Mesenchymal stem cell (in vitro differentiated cells and primary cell): ENCODE data around the gene PAPLN.

Source experiments
- DNase-seq: peaks from one replicate; pipeline ENCODE4 v3.0.0-alpha.2; 2013
- H2AFZ ChIP-seq: one replicate; pipeline ENCODE4 v1.6.1; 2013; ENCODE audit warnings: low read depth, mild to moderate bottlenecking, control low read depth, inconsistent platforms, low read length, moderate library complexity
- H2AK5ac ChIP-seq: 2 replicates; pipeline ENCODE4 v1.6.1; 2013; ENCODE audit warnings: low read length, moderate library complexity, mild to moderate bottlenecking, inconsistent platforms; ENCODE audit not compliant: severe bottlenecking
- H2BK120ac ChIP-seq: one replicate; pipeline ENCODE4 v1.6.1; 2013; ENCODE audit warnings: low read depth, mild to moderate bottlenecking, inconsistent platforms, low read length, moderate library complexity
- H2BK12ac ChIP-seq, 2 experiments: one replicate each; pipeline ENCODE4 v1.6.1; 2013; ENCODE audit warnings: inconsistent platforms in 2 of 2, low read length in 2 of 2, mild to moderate bottlenecking in 2 of 2, moderate library complexity in 2 of 2, control low read depth in 1 of 2
- H2BK15ac ChIP-seq: one replicate; pipeline ENCODE4 v1.6.1; 2013; ENCODE audit warnings: mild to moderate bottlenecking, low read depth, inconsistent platforms; ENCODE audit not compliant: poor library complexity, severe bottlenecking
- H2BK5ac ChIP-seq: 2 replicates; pipeline ENCODE4 v1.6.1; 2013; ENCODE audit warnings: low read depth, mild to moderate bottlenecking, low read length, control low read depth, inconsistent platforms; ENCODE audit not compliant: poor library complexity, severe bottlenecking
- H3K14ac ChIP-seq, 2 experiments: one replicate each; pipeline ENCODE4 v1.6.1; 2013; ENCODE audit warnings: inconsistent platforms in 2 of 2, low read length in 2 of 2, control low read depth in 1 of 2, mild to moderate bottlenecking in 1 of 2, moderate library complexity in 1 of 2
- H3K18ac ChIP-seq, 2 experiments: one replicate each; pipeline ENCODE4 v1.6.1; 2013; ENCODE audit warnings: inconsistent platforms in 2 of 2, low read length in 2 of 2, control low read depth in 1 of 2, low read depth in 1 of 2, mild to moderate bottlenecking in 1 of 2
- H3K23ac ChIP-seq, 2 experiments: one replicate each; pipeline ENCODE4 v1.6.1; 2013; ENCODE audit warnings: inconsistent platforms in 2 of 2, low read length in 2 of 2, mild to moderate bottlenecking in 2 of 2, moderate library complexity in 2 of 2, control low read depth in 1 of 2
- H3K27ac ChIP-seq: 2 replicates; pipeline ENCODE4 v1.5.1; 2013; ENCODE audit warnings: mild to moderate bottlenecking, moderate library complexity, low read length, control low read depth, inconsistent platforms; ENCODE audit not compliant: poor library complexity, severe bottlenecking
- H3K27me3 ChIP-seq, 2 experiments: 2 replicates each; pipeline versions ENCODE4 v1.6.1 to v1.7.0; 2013; ENCODE audit warnings: low read length in 2 of 2, mild to moderate bottlenecking in 2 of 2, moderate library complexity in 2 of 2, control low read depth in 1 of 2, inconsistent platforms in 1 of 2; ENCODE audit not compliant: control insufficient read depth in 1 of 2, insufficient read depth in 1 of 2
- H3K36me3 ChIP-seq, 2 experiments: 2 replicates each; pipeline versions ENCODE4 v1.6.1 to v1.7.0; 2013; ENCODE audit warnings: low read length in 2 of 2, control low read depth in 1 of 2, inconsistent platforms in 1 of 2, low read depth in 1 of 2, mild to moderate bottlenecking in 1 of 2; ENCODE audit not compliant: insufficient read depth in 2 of 2, control insufficient read depth in 1 of 2
- H3K4ac ChIP-seq, 2 experiments: one replicate each; pipeline ENCODE4 v1.6.1; 2013; ENCODE audit warnings: inconsistent platforms in 2 of 2, low read length in 2 of 2, mild to moderate bottlenecking in 2 of 2, moderate library complexity in 2 of 2, control low read depth in 1 of 2, low read depth in 1 of 2
- H3K4me1 ChIP-seq: 2 replicates; pipeline ENCODE4 v1.6.1; 2013; ENCODE audit warnings: low read depth, low read length, control low read depth; ENCODE audit not compliant: control insufficient read depth, insufficient read depth
- H3K4me2 ChIP-seq: 2 replicates; pipeline ENCODE4 v1.6.1; 2013; ENCODE audit warnings: low read length, mild to moderate bottlenecking, inconsistent platforms; ENCODE audit not compliant: poor library complexity, severe bottlenecking
- H3K4me3 ChIP-seq, 2 experiments: 2 replicates each; pipeline versions ENCODE4 v1.5.1 to v1.7.0; 2013; ENCODE audit warnings: low read length in 2 of 2, mild to moderate bottlenecking in 2 of 2, control low read depth in 1 of 2, low read depth in 1 of 2; ENCODE audit not compliant: insufficient read depth in 1 of 2
- H3K79me1 ChIP-seq: replicated peaks from 2 replicates; pipeline ENCODE4 v1.6.1; 2013; ENCODE audit warnings: mild to moderate bottlenecking, control low read depth, low read length, inconsistent platforms; ENCODE audit not compliant: poor library complexity, severe bottlenecking
- H3K9ac ChIP-seq: 2 replicates; pipeline ENCODE4 v1.7.0; 2013; ENCODE audit warnings: mild to moderate bottlenecking, low read length, moderate library complexity
- H3K9me3 ChIP-seq: 2 replicates; pipeline ENCODE4 v1.7.0; 2013; ENCODE audit warnings: mild to moderate bottlenecking, low read length; ENCODE audit not compliant: control insufficient read depth
- H4K8ac ChIP-seq: one replicate; pipeline ENCODE4 v1.6.1; 2013; ENCODE audit warnings: inconsistent platforms, mild to moderate bottlenecking, low read length, moderate library complexity
- H4K91ac ChIP-seq: one replicate; pipeline ENCODE4 v1.6.1; 2013; ENCODE audit warnings: mild to moderate bottlenecking, low read length, inconsistent platforms
- WGBS: methylation state at CpG from one replicate; pipeline ENCODE4 v1.1.7; 2013; ENCODE audit warnings: mixed read lengths; 5-methylcytosine and 5-hydroxymethylcytosine counted together

Gene PAPLN

GRCh38 chr14:73238424-73238852, 1.1 kb downstream of the PAPLN start:
- Histone ChIP-seq H3K4me2 (peak overlapping the region; percentile 90), H3K79me1 (peaks cover 3% of the 10 kb centered on the region), H2BK12ac (peak overlapping the region in 1 of 2 experiments; percentile 47), H3K4me1 (peaks cover 65% of the 10 kb centered on the region), H3K4ac (peak overlapping the region in 1 of 2 experiments; percentile 49), H3K36me3 (peaks cover 0 to 10% of the 10 kb centered on the region in 2 experiments), H3K27me3 (peaks cover 19 to 57% of the 10 kb centered on the region in 2 experiments), H3K27ac (peak overlapping the region; percentile 85), H3K4me3 (peak overlapping the region; percentile 45 to 69), H3K23ac (no peak overlapping the region), H3K14ac (no peak overlapping the region), H3K9me3 (no peaks in the 10 kb centered on the region), H2AK5ac (peak overlapping the region; percentile 42), H2AFZ (peak overlapping the region; percentile 51), H3K18ac (peak overlapping the region in 1 of 2 experiments; percentile 69), H2BK5ac (peak overlapping the region; percentile 95), H2BK15ac (no peak overlapping the region), H4K91ac (peak overlapping the region; percentile 18), H4K8ac (peak overlapping the region; percentile 92), H3K9ac (peak overlapping the region; percentile 27), H2BK120ac (no peak overlapping the region)
- WGBS = 4% methylated on average over 5 of the region's 10 CpGs
- DNase-seq = peak; percentile 69

GRCh38 chr14:73238941-73239340, 1.6 kb downstream of the PAPLN start:
- H2BK120ac ChIP-seq = no peak overlapping the region
- H3K4ac ChIP-seq = no peak overlapping the region
- peaks cover 65% of the 10 kb centered on the region for H3K4me1 ChIP-seq
- H4K8ac ChIP-seq = no peak overlapping the region
- no peak overlapping the region for H4K91ac ChIP-seq
- H3K9ac ChIP-seq = no peak overlapping the region
- peak overlapping the region in 1 of 2 experiments; percentile 50 for H3K14ac ChIP-seq
- no peak overlapping the region for H2BK5ac ChIP-seq
- DNase-seq = no peak
- H3K36me3 ChIP-seq = peaks cover 0 to 10% of the 10 kb centered on the region in 2 experiments
- H2BK15ac ChIP-seq = no peak overlapping the region
- H3K4me3 ChIP-seq = no peak overlapping the region
- H3K27ac ChIP-seq = peak overlapping the region; percentile 67
- no peaks in the 10 kb centered on the region for H3K9me3 ChIP-seq
- H3K27me3 ChIP-seq = peaks cover 14 to 52% of the 10 kb centered on the region in 2 experiments
- no peak overlapping the region for H2AK5ac ChIP-seq
- H3K79me1 ChIP-seq = peaks cover 4% of the 10 kb centered on the region
- 82% methylated on average over 11 of the region's 11 CpGs for WGBS
- no peak overlapping the region for H2BK12ac ChIP-seq
- peak overlapping the region in 1 of 2 experiments; percentile 81 for H3K18ac ChIP-seq
- peak overlapping the region; percentile 26 for H3K4me2 ChIP-seq
- H2AFZ ChIP-seq = no peak overlapping the region
- no peak overlapping the region for H3K23ac ChIP-seq

GRCh38 chr14:73239393-73240241, 2.3 kb downstream of the PAPLN start:
- Histone ChIP-seq H3K4ac (no peak overlapping the region), H3K4me3 (peak overlapping the region; percentile 52 to 65), H4K91ac (no peak overlapping the region), H3K4me2 (peak overlapping the region; percentile 69), H3K27me3 (peaks cover 7 to 45% of the 10 kb centered on the region in 2 experiments), H3K18ac (peak overlapping the region; percentile 4 to 78), H3K9me3 (no peaks in the 10 kb centered on the region), H3K36me3 (peaks cover 0 to 12% of the 10 kb centered on the region in 2 experiments), H3K4me1 (peaks cover 65% of the 10 kb centered on the region), H2AK5ac (peak overlapping the region; percentile 76), H3K14ac (no peak overlapping the region), H2AFZ (peak overlapping the region; percentile 19), H2BK120ac (no peak overlapping the region), H3K23ac (peak overlapping the region in 1 of 2 experiments; percentile 76), H2BK5ac (peak overlapping the region; percentile 26), H2BK12ac (peak overlapping the region in 1 of 2 experiments; percentile 61), H3K9ac (no peak overlapping the region), H4K8ac (peak overlapping the region; percentile 22), H3K27ac (no peak overlapping the region), H3K79me1 (peaks cover 9% of the 10 kb centered on the region), H2BK15ac (peak overlapping the region; percentile 84)
- 13% methylated on average over 41 of the region's 48 CpGs for WGBS
- peak; percentile 43 for DNase-seq

GRCh38 chr14:73240816-73241480, 3.6 kb downstream of the PAPLN start:
- WGBS = 83% methylated on average over 10 of the region's 10 CpGs

More at GRCh38 chr14:73240816-73241480, 3.6 kb downstream of the PAPLN start:
- Histone ChIP-seq H3K9me3 (no peaks in the 10 kb centered on the region), H2BK12ac (no peak overlapping the region), H4K8ac (peak overlapping the region; percentile 46), H3K4me1 (peaks cover 67% of the 10 kb centered on the region), H3K4me3 (peak overlapping the region in 1 of 2 experiments; percentile 10), H2BK5ac (no peak overlapping the region), H2BK15ac (no peak overlapping the region), H3K79me1 (peaks cover 14% of the 10 kb centered on the region), H3K4ac (no peak overlapping the region), H2AK5ac (peak overlapping the region; percentile 77), H3K14ac (no peak overlapping the region), H2AFZ (no peak overlapping the region), H3K4me2 (no peak overlapping the region), H3K27ac (peak overlapping the region; percentile 12), H4K91ac (peak overlapping the region; percentile 8), H3K9ac (no peak overlapping the region), H3K18ac (no peak overlapping the region), H2BK120ac (no peak overlapping the region), H3K27me3 (peaks cover 5 to 34% of the 10 kb centered on the region in 2 experiments), H3K23ac (peak overlapping the region in 1 of 2 experiments; percentile 23), H3K36me3 (peaks cover 0 to 25% of the 10 kb centered on the region in 2 experiments)
- no peak for DNase-seq
